ENCODE results near the gene GIPC1.

GIPC1 gene

DNA sequence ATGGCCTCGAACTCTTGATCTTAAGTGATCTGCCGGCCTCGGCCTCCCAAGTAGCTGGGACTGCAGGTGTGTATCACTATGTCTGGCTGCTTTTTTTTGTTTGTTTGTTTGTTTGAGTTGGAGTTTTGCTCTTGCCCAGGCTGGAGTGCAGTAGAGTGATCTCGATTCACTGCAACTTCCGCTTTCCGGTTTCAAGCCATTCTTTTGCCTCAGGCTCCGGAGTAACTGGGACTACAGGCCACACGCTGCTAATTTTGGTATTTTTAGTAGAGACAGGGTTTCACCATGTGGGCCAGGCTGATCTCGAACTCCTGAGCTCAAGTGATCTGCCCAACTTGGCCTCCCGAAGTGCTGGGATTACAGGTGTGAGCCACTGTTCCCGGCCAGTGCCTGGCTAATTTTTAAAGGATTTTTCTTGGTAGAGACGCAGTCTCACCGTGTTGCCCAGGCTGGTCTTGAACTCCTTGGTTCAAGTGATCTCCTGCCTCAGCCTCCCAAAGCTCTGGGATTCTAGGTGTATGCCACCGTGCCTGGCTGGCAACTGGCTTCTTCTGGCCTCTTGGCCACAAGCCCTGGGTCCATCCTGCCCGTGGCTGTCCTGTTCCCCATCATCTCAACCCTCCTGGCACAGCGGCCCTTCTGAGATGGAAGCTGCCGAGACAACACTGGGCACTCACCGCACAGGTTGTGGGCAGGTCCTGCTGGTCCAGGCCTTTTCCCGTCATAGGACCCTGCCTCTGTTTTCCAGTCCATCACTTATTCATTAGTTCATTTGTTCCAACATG, 45.0 kb upstream of the GIPC1 start:
- DNase-seq (ENCODE audit: low read depth, low spot score): no peak
- TF ChIP-seq, protein P1, sequence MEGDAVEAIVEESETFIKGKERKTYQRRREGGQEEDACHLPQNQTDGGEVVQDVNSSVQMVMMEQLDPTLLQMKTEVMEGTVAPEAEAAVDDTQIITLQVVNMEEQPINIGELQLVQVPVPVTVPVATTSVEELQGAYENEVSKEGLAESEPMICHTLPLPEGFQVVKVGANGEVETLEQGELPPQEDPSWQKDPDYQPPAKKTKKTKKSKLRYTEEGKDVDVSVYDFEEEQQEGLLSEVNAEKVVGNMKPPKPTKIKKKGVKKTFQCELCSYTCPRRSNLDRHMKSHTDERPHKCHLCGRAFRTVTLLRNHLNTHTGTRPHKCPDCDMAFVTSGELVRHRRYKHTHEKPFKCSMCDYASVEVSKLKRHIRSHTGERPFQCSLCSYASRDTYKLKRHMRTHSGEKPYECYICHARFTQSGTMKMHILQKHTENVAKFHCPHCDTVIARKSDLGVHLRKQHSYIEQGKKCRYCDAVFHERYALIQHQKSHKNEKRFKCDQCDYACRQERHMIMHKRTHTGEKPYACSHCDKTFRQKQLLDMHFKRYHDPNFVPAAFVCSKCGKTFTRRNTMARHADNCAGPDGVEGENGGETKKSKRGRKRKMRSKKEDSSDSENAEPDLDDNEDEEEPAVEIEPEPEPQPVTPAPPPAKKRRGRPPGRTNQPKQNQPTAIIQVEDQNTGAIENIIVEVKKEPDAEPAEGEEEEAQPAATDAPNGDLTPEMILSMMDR (IDR thresholded peaks at IDR 0.05; ENCODE audit: low read depth, low read length): no peak
- in situ Hi-C loops (cut with HindIII; ENCODE audit: low sequenced_read_pairs): no loop called here
- no peak overlapping the region for H3K4me3 ChIP-seq (ENCODE audit: low read depth, low read length)

- in situ Hi-C loops (cut with HindIII; ENCODE audit: low sequenced_read_pairs): no loop called here
- no peak overlapping the region for H3K4me3 ChIP-seq (ENCODE audit: low read depth, low read length)
Observed at GRCh38 chr19:14536926-14537692, 41.2 kb upstream of the GIPC1 start.

DNA sequence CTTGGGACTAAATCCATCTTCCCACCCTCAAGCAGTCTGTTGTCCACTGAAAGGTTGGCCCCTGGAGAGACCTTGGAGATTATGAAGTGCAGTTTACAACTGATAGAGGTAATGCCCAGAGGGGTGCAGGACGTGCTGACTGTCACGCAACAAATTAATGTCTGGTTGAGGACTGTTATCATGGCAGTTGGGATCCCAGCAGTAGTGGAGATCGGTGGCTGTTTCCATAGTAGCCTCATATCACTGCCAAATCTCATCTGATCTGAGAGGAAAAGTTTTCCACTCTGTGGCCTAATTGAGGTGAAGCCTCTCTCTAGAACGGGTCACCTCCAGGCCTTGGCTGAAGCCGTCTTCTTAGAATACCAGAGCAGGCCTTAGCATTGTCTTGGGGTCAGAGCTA, 37.5 kb upstream of the GIPC1 start:
- no peak overlapping the region for H3K4me3 ChIP-seq (ENCODE audit: low read depth, low read length)
- no peak for DNase-seq (ENCODE audit: low read depth, low spot score)
- in situ Hi-C loops (cut with HindIII; ENCODE audit: low sequenced_read_pairs): no loop called here
- TF ChIP-seq, protein P1 (IDR thresholded peaks at IDR 0.05; ENCODE audit: low read depth, low read length): no peak

More at GRCh38 chr19:14536926-14537692, 41.2 kb upstream of the GIPC1 start:
- DNase-seq (ENCODE audit: low read depth, low spot score): no peak
- TF ChIP-seq, protein P1 (IDR thresholded peaks at IDR 0.05; ENCODE audit: low read depth, low read length): no peak

- no peak for DNase-seq (ENCODE audit: low read depth, low spot score)
- TF ChIP-seq, protein P1 (IDR thresholded peaks at IDR 0.05; ENCODE audit: low read depth, low read length): no peak
- in situ Hi-C loops (cut with HindIII; ENCODE audit: low sequenced_read_pairs): no loop called here
- peak overlapping the region; percentile 97 for H3K4me3 ChIP-seq (ENCODE audit: low read depth, low read length)
Observed at GRCh38 chr19:14530506-14530905, 34.6 kb upstream of the GIPC1 start.

GRCh38 chr19:14530005-14530348, 34.0 kb upstream of the GIPC1 start:
- DNase-seq (ENCODE audit: low read depth, low spot score): no peak
- in situ Hi-C loops (cut with HindIII; ENCODE audit: low sequenced_read_pairs): no loop called here
- TF ChIP-seq, protein P1 (IDR thresholded peaks at IDR 0.05; ENCODE audit: low read depth, low read length): no peak

DNA sequence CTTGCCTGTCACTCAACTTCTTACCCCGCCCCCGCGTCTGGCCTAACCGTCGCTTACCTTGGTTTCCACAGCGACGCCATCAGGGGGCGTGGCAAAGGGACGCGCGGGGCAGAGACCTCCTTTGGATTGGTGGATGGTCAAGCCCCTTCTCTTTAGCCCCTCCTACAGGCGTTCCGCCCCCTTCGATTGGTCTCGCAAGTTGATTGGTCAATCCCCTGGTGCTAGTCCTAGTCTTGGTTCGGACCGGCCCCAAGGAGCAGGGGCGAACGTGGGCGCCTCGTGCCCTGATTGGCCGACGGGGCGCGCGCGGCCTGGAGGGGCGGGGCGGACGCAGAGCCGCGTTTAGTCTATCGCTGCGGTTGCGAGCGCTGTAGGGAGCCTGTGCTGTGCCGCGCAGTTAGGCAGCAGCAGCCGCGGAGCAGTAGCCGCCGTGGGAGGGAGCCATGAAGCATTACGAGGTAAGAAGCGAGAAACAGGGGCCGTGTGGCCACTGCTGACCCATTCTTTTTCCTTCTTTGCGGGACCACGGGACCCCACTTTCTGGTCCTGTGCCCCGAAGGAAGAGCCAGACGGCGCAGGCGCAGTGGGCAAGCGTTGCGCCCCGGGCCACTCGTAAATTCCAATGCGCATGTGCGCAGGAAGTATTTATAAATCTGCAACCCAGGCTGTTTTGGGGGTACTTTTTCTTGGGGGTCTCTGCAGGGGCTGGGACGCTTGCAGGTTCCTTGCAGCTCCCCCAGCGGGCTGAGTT, 33.5 kb upstream of the GIPC1 start, which contains the start of gene TECR:
TECR (plus strand) TSS at position 341 of the 751 bp plus-strand sequence; CDS start at position 444, 103 bp downstream.
- H3K4me3 ChIP-seq (ENCODE audit: low read depth, low read length): peak within 1 kb of the TSS; percentile 97
- peak; percentile 100 for DNase-seq (ENCODE audit: low read depth, low spot score)
- in situ Hi-C loops (cut with HindIII; ENCODE audit: low sequenced_read_pairs): no loop called here
- TF ChIP-seq, protein P1 (IDR thresholded peaks at IDR 0.05; ENCODE audit: low read depth, low read length): no peak

More at GRCh38 chr19:14530005-14530348, 34.0 kb upstream of the GIPC1 start:
- peak overlapping the region; percentile 97 for H3K4me3 ChIP-seq (ENCODE audit: low read depth, low read length)

Measured in astrocyte of the spinal cord (primary cell).